HPDE6-E6E7 (cell line): ENCODE results near the gene KCNN4.
A peak's percentile ranks its signal among the peaks of the same experiment; 100 is the strongest.
"Not testable (repeated sequence)": the region's sequence is repeated elsewhere in the genome, so short reads cannot be mapped to it uniquely, and the experiment has no call there.

ENCODE experiments used
- DNase-seq: peaks from one replicate; pipeline ENCODE4 v3.0.0; 2011; ENCODE audit warnings: missing footprints; ENCODE audit errors: extremely low spot score

KCNN4 gene

GRCh38 chr19:43798546-43799409 lies 18.0 kb upstream of the KCNN4 start:
- DNase-seq, result peak; percentile 86

- DNase-seq, result no peak
Measured at GRCh38 chr19:43798026-43798545, 17.3 kb upstream of the KCNN4 start.

- no peak for DNase-seq
Measured at GRCh38 chr19:43797556-43797955, 16.8 kb upstream of the KCNN4 start.

- DNase-seq, result no peak
Measured at GRCh38 chr19:43797118-43797517, 16.3 kb upstream of the KCNN4 start.

GRCh38 chr19:43790587-43790986 lies 9.8 kb upstream of the KCNN4 start:
- DNase-seq, result no peak

- no peak for DNase-seq
Measured at GRCh38 chr19:43789029-43789428, 8.3 kb upstream of the KCNN4 start.

GRCh38 chr19:43786665-43787064 lies 5.9 kb upstream of the KCNN4 start:
- no peak for DNase-seq

GRCh38 chr19:43784981-43785808 lies 4.4 kb upstream of the KCNN4 start:
- no peak for DNase-seq

GRCh38 chr19:43784241-43784980 lies 3.6 kb upstream of the KCNN4 start:
- peak; percentile 90 for DNase-seq

- DNase-seq, result no peak
Measured at GRCh38 chr19:43783636-43784035, 2.9 kb upstream of the KCNN4 start.

GRCh38 chr19:43782689-43783231 lies 2.0 kb upstream of the KCNN4 start:
- DNase-seq, result no peak

- DNase-seq, result no peak
Measured at GRCh38 chr19:43782311-43782660, 1.5 kb upstream of the KCNN4 start.

GRCh38 chr19:43781630-43782310 lies 997 bp upstream of the KCNN4 start:
- no peak for DNase-seq

- no peak for DNase-seq
Measured at GRCh38 chr19:43779820-43780219, 953 bp downstream of the KCNN4 start.

GRCh38 chr19:43779147-43779819 lies 1.5 kb downstream of the KCNN4 start:
- no peak for DNase-seq

GRCh38 chr19:43778651-43779050 lies 2.1 kb downstream of the KCNN4 start:
- no peak for DNase-seq

- DNase-seq, result no peak
Measured at GRCh38 chr19:43777163-43777695, 3.5 kb downstream of the KCNN4 start.

- DNase-seq, result no peak
Measured at GRCh38 chr19:43776286-43776685, 4.5 kb downstream of the KCNN4 start.

GRCh38 chr19:43775299-43775890 lies 5.4 kb downstream of the KCNN4 start:
- DNase-seq, result no peak

GRCh38 chr19:43774940-43775258 lies 5.9 kb downstream of the KCNN4 start:
- not testable (repeated sequence) for DNase-seq
